Measurements from ENCODE around the gene PFKP.
A peak's percentile ranks its signal among the peaks of the same experiment; 100 is the strongest.

The PFKP gene

DNA sequence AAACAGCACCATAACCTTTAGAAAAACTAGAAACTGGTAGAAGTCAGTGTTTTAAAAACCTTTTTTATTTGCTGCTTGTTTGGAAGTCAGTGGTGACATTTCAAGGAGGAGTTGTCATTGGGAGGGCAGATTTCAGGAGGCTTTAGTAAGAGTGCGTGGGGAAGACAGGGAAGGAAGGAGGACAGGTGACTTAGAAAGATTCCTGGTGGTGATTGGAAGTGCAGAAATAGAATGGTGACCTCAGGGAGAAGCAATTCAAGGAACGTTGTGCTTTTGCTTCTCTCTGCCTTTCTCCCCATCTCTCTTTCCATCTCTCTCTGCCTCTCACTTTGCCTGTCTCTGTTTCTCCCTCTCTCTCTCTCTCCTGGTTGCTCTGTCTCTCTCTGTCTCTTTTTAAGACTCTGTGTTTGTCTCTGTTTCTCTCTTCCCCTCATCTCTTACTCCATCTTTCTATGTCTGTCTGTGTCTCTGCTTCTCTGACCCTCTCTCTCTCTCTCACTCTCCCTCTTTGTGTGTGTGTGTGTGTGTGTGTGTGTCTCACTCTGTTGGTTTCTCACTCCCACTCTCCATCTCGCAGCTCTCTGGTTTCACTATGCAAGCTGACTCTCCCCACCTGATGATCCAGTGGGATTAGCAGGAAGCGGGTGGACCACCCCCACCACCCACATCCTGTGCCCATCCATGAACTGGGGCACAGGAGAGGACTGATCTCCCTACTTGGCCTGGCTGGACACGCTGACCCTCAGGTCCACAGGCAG is 10.9 kb upstream of the PFKP start:
- DNase-seq: no peak
- TF ChIP-seq POLR2A (IDR thresholded peaks at IDR 0.05; ENCODE audit: low read length) (no peak), GATA1 (IDR thresholded peaks at IDR 0.05; ENCODE audit: low read depth, low read length) (no peak)

DNA sequence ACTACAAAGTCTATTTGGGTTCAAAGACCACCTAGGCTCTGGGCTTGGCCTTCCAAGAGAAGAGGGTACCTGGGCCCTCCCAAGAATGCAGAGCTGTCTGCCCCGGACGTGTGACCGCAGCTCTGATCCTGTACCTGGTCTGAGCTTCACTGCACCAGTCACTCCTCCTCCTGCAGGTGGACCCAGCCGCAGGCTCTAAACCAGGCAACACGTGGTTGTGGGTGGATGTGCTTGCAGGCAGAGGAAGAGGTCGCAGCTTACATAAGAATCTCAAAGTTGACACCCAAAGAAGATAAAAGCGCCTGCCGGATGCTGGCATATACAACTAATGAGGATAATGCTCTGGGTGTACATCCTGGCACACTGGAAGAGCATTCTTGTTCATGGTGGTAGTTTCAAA is 9.4 kb upstream of the PFKP start:
- DNase-seq: no peak
- TF ChIP-seq POLR2A (IDR thresholded peaks at IDR 0.05; ENCODE audit: low read length): no peak
- no peak for TF ChIP-seq GATA1 (IDR thresholded peaks at IDR 0.05; ENCODE audit: low read depth, low read length)

DNA sequence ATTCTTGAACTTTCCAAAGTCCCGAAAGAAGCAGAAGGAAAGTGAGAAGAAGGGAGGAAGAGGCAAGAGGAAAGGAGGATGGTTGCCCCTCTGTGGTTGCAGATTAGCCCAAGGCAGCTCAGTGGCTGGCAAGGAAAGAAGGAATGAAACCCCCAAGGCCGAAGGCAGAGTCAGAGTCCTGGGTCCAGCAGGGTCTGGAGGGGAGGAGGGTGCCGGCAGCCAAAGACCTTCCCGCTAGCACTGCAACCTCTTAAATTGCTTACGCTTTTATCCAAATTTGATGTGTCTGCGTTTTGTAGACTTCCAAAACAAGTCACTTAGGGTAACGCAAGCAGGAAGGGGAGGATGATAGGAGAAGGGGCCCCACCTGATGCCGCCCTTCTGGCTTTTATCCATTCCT is 7.4 kb upstream of the PFKP start:
- no peak for DNase-seq
- no peak for TF ChIP-seq POLR2A (IDR thresholded peaks at IDR 0.05; ENCODE audit: low read length)
- TF ChIP-seq GATA1 (IDR thresholded peaks at IDR 0.05; ENCODE audit: low read depth, low read length): no peak

DNA sequence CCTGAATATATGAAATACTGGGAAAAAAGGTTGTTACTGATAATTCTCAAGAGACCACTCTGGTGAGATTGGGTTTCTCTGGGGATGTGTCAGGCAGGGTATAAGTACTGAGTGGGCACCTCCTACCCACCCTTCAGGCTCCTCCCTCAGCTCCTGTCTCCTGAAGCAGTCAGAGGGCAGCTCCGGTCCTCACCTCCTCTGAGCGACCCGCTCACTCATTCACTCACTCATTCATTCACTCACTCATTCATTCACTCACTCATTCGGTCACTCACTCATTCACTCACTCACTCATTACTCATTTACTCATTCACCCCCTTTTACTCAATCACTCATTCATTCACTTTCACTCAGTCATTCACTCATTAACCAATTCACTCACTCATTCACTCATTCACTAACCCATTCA is 6.9 kb upstream of the PFKP start:
- TF ChIP-seq POLR2A (IDR thresholded peaks at IDR 0.05; ENCODE audit: low read length): no peak
- TF ChIP-seq GATA1 (IDR thresholded peaks at IDR 0.05; ENCODE audit: low read depth, low read length): no peak
- no peak for DNase-seq

DNA sequence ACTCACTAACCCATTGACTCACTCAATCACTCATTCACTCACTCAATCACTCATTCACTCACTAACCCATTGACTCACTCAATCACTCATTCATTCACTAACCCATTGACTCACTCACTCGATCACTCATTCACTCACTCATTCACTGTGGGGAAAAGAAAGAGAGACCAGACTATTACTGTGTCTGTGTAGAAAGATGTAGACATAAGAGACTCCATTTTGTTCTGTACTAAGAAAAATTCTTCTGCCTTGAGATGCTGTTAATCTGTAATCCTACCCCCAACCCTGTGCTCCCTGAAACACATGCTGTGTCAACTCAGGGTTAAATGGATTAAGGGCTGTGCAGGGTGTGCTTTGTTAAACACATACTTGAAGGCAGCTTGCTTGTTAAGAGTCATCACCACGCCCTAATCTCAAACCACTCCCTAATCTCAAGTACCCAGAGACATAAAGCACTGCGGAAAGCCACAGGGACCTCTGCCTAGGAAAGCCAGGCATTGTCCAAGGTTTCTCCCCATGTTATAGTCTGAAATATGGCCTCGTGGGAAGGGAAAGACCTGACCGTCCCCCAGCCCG is 5.9 kb upstream of the PFKP start:
- DNase-seq: peak; percentile 23 to 26

DNA sequence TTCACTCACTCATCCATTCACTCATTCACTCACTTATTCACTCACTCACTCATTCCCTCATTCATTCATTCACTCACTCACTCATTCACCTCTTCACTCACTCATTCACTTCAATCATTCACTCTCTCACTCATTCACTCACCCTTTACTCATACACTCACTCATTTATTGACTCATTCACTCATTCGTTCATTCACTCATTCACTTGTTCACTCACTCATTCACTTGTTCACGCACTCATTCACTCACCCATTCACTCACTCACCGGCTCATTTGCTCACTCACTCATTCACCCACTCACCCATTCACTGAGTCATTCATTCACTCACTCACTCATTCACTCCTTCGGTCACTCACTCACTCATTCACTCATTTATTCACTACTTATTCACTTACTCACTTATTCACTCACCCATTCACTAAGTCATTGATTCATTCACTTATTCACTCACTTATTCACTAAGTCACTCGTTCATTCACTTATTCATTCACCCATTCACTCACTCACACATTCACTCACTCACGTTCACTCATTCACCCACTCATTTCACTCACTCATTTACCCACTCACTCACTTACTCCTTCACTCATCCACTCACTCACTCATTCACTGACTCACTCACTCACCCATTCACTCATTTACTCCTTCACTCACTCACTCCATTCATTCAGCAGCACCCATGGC is 4.7 kb upstream of the PFKP start:
- TF ChIP-seq GATA1 (IDR thresholded peaks at IDR 0.05; ENCODE audit: low read depth, low read length): no peak
- TF ChIP-seq POLR2A (IDR thresholded peaks at IDR 0.05; ENCODE audit: low read length): no peak
- DNase-seq: no peak

DNA sequence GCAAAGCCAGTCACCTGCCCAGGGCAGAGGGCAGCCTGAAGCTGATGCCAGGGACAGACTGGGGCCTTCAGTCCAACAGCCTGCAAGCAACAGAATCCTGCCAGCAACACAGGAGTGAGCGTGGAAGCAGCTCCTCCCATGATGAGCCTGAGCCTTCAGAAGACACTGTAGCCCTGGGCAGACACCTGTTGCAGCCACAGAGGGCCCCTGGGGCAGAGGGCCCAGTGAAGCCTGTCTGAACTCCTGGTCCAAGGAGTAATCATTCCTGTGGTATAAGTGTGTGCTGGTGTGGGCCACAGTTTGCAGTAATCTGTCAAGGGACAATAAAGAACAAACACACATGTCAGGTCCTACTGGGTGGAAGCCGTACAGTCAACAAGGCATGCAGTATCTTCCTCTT is 2.9 kb upstream of the PFKP start:
- TF ChIP-seq GATA1 (IDR thresholded peaks at IDR 0.05; ENCODE audit: low read depth, low read length) (no peak), POLR2A (IDR thresholded peaks at IDR 0.05; ENCODE audit: low read length) (no peak)
- DNase-seq: no peak

DNA sequence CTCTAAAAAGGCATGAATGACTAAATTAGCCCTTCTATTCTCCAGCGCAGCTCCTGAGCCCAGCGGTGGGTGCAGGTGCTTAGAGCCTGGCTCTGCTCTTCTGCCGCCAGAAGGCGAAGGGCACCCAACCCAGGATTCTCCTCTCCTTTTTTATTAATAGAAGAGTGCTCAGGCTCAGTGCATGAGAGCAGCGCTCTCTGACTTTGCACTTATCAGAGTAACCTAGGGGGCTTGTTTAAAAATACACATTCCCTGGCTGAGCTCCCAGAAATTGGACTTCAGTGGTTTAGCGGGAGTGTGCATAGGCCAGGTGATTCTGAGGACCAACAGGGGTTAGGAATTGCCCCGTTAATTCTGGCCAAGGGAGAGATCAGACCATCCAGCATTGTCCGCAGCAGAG is 1.7 kb upstream of the PFKP start:
- DNase-seq: no peak
- no peak for TF ChIP-seq POLR2A (IDR thresholded peaks at IDR 0.05; ENCODE audit: low read length)
- no peak for TF ChIP-seq GATA1 (IDR thresholded peaks at IDR 0.05; ENCODE audit: low read depth, low read length)

DNA sequence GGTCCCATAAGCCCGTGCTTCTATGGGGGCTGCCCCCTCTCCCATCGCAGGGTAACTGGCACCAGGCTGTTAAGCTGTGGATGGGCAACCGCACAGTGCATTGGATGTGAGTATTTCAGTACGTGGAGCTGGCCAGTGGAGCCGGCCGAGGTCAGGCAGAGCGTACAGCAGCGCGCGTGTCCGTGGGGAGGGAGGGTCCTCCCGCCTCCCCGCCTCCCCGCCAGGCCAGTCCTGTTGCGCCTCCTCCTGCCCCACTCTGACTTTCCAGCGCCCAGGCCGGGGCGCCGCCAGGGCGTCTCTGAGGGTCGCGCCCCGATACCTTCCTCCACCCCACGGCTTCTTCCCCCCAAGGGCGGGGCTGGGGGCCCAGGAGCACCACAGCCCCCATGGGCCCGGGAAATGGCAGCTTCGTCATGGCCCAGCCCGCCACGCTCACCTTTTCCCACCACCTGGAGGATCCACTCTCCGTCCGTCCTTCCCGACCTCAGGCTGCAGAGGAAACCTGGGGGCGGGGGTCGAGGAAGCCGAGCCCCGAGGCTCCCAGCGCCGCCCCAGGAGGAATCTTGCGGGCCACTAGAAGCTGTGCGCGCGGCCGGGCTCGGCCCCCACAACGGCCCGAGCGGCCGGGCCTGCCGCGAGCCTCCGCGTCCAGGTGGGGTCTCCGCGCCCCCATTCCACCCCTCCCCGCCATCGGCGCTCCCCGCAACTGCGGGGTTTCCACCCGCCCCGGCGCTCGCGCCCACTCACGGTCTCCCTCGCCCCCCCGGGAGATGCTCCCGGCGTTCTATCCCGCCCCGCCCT is 831 bp upstream of the PFKP start:
- no peak for DNase-seq
- no peak for TF ChIP-seq GATA1 (IDR thresholded peaks at IDR 0.05; ENCODE audit: low read depth, low read length)
- TF ChIP-seq POLR2A (IDR thresholded peaks at IDR 0.05; ENCODE audit: low read length): no peak

DNA sequence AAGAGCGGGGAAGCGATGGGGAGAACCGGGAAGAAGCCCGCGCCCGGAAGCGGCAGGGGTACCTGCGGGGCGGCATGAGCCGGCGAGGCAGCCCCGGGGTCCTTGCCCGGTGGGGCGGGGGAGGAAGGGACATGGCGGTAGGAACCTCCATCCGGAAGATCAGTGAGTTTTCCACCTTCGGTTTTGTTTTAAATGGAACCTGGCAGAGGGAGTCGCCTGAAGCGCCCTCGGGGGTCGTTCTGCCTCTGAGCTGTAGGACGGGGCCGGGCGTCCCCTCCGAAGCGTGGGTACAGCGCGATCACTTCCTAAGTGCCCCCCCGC is 471 bp downstream of the PFKP start:
- no peak for DNase-seq
- TF ChIP-seq GATA1 (IDR thresholded peaks at IDR 0.05; ENCODE audit: low read depth, low read length): no peak
- TF ChIP-seq POLR2A (IDR thresholded peaks at IDR 0.05; ENCODE audit: low read length): no peak

DNA sequence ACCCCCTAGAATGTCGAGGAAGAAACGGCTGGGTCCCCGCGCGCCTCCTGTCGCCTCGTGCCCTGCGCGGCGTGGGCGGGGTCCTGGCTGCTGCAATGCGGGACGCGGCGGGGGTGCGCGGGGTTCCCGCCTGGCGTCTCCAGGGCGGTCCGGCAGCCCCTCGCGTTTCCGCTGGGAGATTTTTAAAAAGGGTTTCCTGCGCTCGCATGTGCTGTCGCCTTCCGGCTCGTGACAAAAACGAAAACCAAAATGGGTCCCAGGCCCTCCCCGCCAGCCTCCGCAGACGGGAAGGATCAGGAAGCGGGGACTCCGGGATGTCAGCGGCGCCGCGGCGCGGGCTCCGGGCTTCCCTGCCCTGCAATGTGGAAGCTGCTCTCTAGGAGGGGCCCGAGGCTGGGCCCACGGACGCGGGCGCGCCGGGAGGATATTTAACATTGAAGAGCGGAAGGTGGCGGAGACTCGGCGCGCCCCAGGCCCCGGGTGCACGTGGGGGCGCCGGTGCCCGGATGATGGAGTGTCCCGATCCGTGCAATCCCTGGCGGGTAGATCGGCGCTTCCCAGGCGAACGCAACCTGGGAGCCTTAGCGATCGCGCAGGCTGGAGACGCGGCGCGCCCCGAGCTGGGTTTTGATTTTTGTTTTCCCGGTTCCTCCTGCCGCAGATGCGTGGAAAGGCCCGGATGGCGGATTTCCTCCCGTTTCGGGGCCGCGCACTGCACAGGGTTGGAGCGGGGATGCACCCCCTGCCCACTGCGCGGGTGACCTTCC is 1.0 kb downstream of the PFKP start:
- TF ChIP-seq GATA1 (IDR thresholded peaks at IDR 0.05; ENCODE audit: low read depth, low read length) (no peak), POLR2A (IDR thresholded peaks at IDR 0.05; ENCODE audit: low read length) (no peak)
- peak; percentile 60 to 75 for DNase-seq

DNA sequence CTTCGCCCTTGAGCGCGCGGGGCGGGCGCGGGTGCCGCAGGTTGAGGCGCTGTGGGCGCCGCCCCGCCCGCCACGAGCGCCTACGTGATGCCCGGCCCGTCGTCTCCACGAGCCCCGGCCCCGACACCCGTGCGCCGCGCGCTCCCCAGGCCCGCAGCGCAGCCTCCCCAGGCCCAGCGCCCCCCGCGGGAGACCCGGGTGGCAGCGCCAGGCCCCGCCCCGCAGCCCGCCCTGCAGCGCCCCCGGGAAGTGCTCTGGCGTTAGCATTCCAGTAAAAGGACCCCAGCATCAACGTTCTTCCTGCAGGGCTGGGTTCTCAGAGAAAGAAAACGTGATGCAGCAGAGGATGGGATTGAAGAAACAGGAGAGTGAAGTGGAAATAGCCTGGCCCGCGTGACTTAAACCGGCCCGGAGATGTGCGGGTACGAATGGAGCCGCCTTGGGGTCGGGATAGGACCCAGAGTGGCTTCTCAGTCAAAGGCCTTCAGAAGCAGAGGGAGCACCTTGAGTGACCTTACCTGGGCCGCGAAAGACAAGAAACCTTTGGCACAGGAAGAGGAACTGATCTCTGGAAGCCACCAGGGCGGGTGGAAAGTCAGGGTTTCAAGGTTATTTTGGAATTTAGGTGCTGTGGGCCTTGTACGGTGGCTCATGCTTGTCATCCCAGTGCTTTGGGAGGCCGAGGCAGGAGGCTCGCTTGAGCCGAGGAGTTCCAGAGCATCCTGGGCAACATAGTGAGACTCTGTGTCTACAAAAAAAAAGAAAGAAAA is 1.8 kb downstream of the PFKP start:
- peak in 1 of 2 experiments; percentile 32 for DNase-seq
- no peak for TF ChIP-seq POLR2A (IDR thresholded peaks at IDR 0.05; ENCODE audit: low read length)
- no peak for TF ChIP-seq GATA1 (IDR thresholded peaks at IDR 0.05; ENCODE audit: low read depth, low read length)

DNA sequence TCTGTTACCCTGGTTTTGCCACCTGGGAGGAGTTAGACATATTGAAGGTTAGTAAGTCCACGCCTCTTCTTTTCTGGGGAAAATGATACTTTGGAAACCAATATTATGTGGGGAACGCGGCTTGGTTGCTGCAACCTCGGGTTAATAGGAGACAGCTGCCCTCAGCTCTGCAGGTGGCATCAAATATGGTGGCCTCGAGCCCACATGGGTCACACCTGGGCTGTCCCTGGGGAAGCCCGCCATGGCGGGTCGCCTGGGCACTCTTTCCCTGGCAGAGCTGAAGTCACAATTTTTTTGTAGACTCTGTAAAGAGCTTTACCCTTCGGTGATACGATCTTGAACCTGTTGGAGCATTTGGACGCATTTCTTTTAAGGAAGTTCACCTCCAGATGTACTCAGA is 2.5 kb downstream of the PFKP start:
- DNase-seq: no peak
- TF ChIP-seq POLR2A (IDR thresholded peaks at IDR 0.05; ENCODE audit: low read length) (no peak), GATA1 (IDR thresholded peaks at IDR 0.05; ENCODE audit: low read depth, low read length) (no peak)
